Measurements from ENCODE around the gene LCMT2. TPM values are rescaled to one million over a fixed set of nuclear protein-coding genes. Genes with fewer than 3 reads are reported as not detected.

Gene LCMT2
- total and polyA plus RNA-seq, 10 of the 15 experiments (the other 5 are each of a cell fraction or from before 2014, with no cell fraction given) = 2.1 to 17.2 (median 14.9) TPM

DNA sequence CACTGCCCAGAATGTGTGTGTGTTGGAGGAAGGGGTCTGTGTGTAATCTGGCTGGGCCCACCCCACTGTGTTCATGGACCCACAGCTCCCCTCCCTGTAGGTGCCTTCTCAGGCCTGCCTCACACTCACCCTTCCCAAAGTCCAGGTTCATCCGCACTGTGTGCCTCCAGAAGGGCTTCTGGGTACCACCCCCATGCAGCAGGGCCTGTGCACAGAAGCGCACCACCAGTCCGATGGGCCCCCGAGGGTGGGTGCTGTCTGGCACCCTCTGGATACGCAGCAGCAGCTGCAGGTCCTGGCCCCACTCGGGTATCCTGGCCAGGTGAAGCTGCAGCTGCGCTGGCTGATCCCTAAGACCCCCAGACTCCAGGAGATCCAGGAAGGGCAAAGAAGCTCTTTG, 50.9 kb downstream of the LCMT2 start:
- BruUV-seq (replicated peaks) = no TSS peak
- ChIA-PET SMC1A (ENCODE audit: uncharacterized antibody, unreplicated experiment) (interaction anchor here (1.4 kb wide), 1 partner anchor 47 kb away, joined by 3 read pairs; no protein-coding TSS in a partner anchor), RAD21 (ENCODE audit: unreplicated experiment) (interaction anchor here (1.6 to 4.3 kb wide), 2 partner anchors 13 to 54 kb away, joined by 7 to 17 read pairs; partner anchors contain the start of gene TGM5), CTCF (interaction anchor here (1.1 to 9.9 kb wide), 3 partner anchors 11 to 72 kb away, joined by 3 to 458 read pairs (median 5); no protein-coding TSS in a partner anchor), POLR2A (no interaction called here)
- no peaks in the 10 kb centered on the region for H3K9me3 ChIP-seq (replicated peaks; ENCODE audit: control insufficient read depth, insufficient read depth, low read length)
- no peak overlapping the region for H3K4me3 ChIP-seq
- DNase-seq (ENCODE audit: low read depth, low spot score) (no peak), ATAC-seq (no peak), FAIRE-seq (no peak)
- H3K4me2 ChIP-seq (ENCODE audit: control insufficient read depth, insufficient read depth) = no peak overlapping the region
- no peaks in the 10 kb centered on the region for H3K27me3 ChIP-seq (replicated peaks in 1 of 2; ENCODE audit: control insufficient read depth in 2 of 2, insufficient read depth in 2 of 2, low read length in 1 of 2)
- H3K9ac ChIP-seq (ENCODE audit: control insufficient read depth, insufficient read depth, low read length) = no peak overlapping the region
- H3K36me3 ChIP-seq (ENCODE audit: control insufficient read depth in 2 of 2, insufficient read depth in 2 of 2, low read length in 1 of 2) = no peaks in the 10 kb centered on the region
- no peak overlapping the region for H3K27ac ChIP-seq (ENCODE audit: control insufficient read depth, insufficient read depth)
- in situ Hi-C loops (cut with MboI) = no loop called here
- no peaks in the 10 kb centered on the region for H4K20me1 ChIP-seq (ENCODE audit: control insufficient read depth, insufficient read depth)
- 35% methylated on average over 7 of the region's 7 CpGs for WGBS (ENCODE audit: insufficient coverage, insufficient replicate concordance, low lambda C conversion rate, missing lambda C conversion rate)
- H3K79me2 ChIP-seq (ENCODE audit: control insufficient read depth, insufficient read depth, low read length) = no peaks in the 10 kb centered on the region
- no peaks in the 10 kb centered on the region for H3K4me1 ChIP-seq (ENCODE audit: control insufficient read depth, insufficient read depth, low read length)
- TF ChIP-seq SMAD1 (IDR thresholded peaks at IDR 0.05; ENCODE audit: low read depth, partially characterized antibody) (no peak), PAX8 (IDR thresholded peaks at IDR 0.05) (no peak), SUPT20H (IDR thresholded peaks at IDR 0.05; ENCODE audit: borderline replicate concordance, control insufficient read depth, low read depth, low read length) (no peak), RAD21 (IDR thresholded peaks at IDR 0.05; ENCODE audit: insufficient read depth, low read depth, low read length) (no peak)
- TF ChIP-seq, protein P1, sequence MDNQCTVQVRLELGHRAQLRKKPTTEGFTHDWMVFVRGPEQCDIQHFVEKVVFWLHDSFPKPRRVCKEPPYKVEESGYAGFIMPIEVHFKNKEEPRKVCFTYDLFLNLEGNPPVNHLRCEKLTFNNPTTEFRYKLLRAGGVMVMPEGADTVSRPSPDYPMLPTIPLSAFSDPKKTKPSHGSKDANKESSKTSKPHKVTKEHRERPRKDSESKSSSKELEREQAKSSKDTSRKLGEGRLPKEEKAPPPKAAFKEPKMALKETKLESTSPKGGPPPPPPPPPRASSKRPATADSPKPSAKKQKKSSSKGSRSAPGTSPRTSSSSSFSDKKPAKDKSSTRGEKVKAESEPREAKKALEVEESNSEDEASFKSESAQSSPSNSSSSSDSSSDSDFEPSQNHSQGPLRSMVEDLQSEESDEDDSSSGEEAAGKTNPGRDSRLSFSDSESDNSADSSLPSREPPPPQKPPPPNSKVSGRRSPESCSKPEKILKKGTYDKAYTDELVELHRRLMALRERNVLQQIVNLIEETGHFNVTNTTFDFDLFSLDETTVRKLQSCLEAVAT (IDR thresholded peaks at IDR 0.05) = no peak
- intact Hi-C loops (cut with micrococcal nuclease; ENCODE audit: unreplicated experiment) = no loop called here
- no peak overlapping the region for H2AFZ ChIP-seq (ENCODE audit: control insufficient read depth, low read depth, low read length)

DNA sequence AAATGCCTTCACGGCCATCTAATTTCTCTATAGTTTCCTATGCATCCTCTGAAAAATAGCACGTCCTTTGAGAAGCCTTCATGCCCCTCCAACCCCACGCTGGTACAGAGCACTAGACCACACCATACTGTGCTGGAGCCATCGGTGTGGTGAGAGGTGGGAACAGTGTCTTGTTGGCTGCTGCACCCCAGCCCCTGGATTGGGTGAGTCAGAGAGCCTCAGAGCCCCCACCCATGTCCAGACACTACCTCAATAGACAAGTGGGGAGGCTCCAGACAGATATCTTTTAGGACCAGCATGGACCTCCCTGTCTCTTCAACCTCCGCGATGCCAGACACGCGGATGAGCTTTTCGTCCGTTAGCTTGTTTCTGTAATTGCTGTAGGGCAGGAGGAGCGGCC, 51.5 kb downstream of the LCMT2 start:
- ATAC-seq = no peak
- intact Hi-C loops (cut with micrococcal nuclease; ENCODE audit: unreplicated experiment) = no loop called here

More for the DNA sequence above, 51.5 kb downstream of the LCMT2 start:
- ChIA-PET RAD21 (ENCODE audit: unreplicated experiment) (interaction anchor here (4.3 kb wide), 1 partner anchor 53 kb away, joined by 17 read pairs; no protein-coding TSS in a partner anchor), POLR2A (no interaction called here), CTCF (interaction anchor here (21.1 kb wide), 1 partner anchor 51 kb away, joined by 518 read pairs; the partner anchor contains the start of gene EPB42), SMC1A (ENCODE audit: uncharacterized antibody, unreplicated experiment) (no interaction called here)
- Histone ChIP-seq H3K9ac (ENCODE audit: control insufficient read depth, insufficient read depth, low read length) (no peak overlapping the region), H3K4me3 (no peak overlapping the region), H3K4me2 (ENCODE audit: control insufficient read depth, insufficient read depth) (no peak overlapping the region), H3K27me3 (replicated peaks in 1 of 2; ENCODE audit: control insufficient read depth in 2 of 2, insufficient read depth in 2 of 2, low read length in 1 of 2) (no peaks in the 10 kb centered on the region), H3K4me1 (ENCODE audit: control insufficient read depth, insufficient read depth, low read length) (no peaks in the 10 kb centered on the region), H3K27ac (ENCODE audit: control insufficient read depth, insufficient read depth) (no peak overlapping the region), H3K79me2 (ENCODE audit: control insufficient read depth, insufficient read depth, low read length) (no peaks in the 10 kb centered on the region), H2AFZ (ENCODE audit: control insufficient read depth, low read depth, low read length) (no peak overlapping the region), H3K36me3 (ENCODE audit: control insufficient read depth in 2 of 2, insufficient read depth in 2 of 2, low read length in 1 of 2) (no peaks in the 10 kb centered on the region), H4K20me1 (ENCODE audit: control insufficient read depth, insufficient read depth) (no peaks in the 10 kb centered on the region), H3K9me3 (replicated peaks; ENCODE audit: control insufficient read depth, insufficient read depth, low read length) (no peaks in the 10 kb centered on the region)
- TF ChIP-seq STAT1 (conservative IDR thresholded peaks at IDR 0.05) (no peak), POLR2A (IDR thresholded peaks at IDR 0.05; ENCODE audit: low read depth, low read length) (no peak), HCFC1 (IDR thresholded peaks at IDR 0.05; ENCODE audit: low read length) (no peak)
- WGBS (ENCODE audit: insufficient coverage, insufficient replicate concordance, low lambda C conversion rate, missing lambda C conversion rate) = 58% methylated on average over 11 of the region's 11 CpGs
- in situ Hi-C loops (cut with MboI) = no loop called here
- no TSS peak for BruUV-seq (replicated peaks)
- DNase-seq (ENCODE audit: low read depth, low spot score) (no peak), FAIRE-seq (no peak)

Data from GM12878 (cell line).